IPS DF 19.7 (cell line): ENCODE data around the gene SVIL.
"Not testable (repeated sequence)": the region's sequence is repeated elsewhere in the genome, so short reads cannot be mapped to it uniquely, and the experiment has no call there.

Experiments used
- DNase-seq: peaks from one replicate; pipeline ENCODE4 v3.0.0-alpha.2; 2013; ENCODE audit warnings: low read depth, low spot score

SVIL gene

GRCh38 chr10:29623797-29624196 is 11.0 kb downstream of the SVIL start:
- no peak for DNase-seq

GRCh38 chr10:29622382-29622922 is 12.3 kb downstream of the SVIL start:
- DNase-seq = no peak

- DNase-seq = no peak
Observed at GRCh38 chr10:29621161-29621560, 13.6 kb downstream of the SVIL start.

GRCh38 chr10:29620112-29620690 is 14.6 kb downstream of the SVIL start:
- no peak for DNase-seq

- no peak for DNase-seq
Observed at GRCh38 chr10:29619241-29619669, 15.5 kb downstream of the SVIL start.

- DNase-seq = no peak
Observed at GRCh38 chr10:29618341-29619171, 16.2 kb downstream of the SVIL start.

- no peak for DNase-seq
Observed at GRCh38 chr10:29617880-29618340, 16.9 kb downstream of the SVIL start.

GRCh38 chr10:29616542-29616941 is 18.2 kb downstream of the SVIL start:
- DNase-seq = no peak

- no peak for DNase-seq
Observed at GRCh38 chr10:29615195-29615594, 19.6 kb downstream of the SVIL start.

GRCh38 chr10:29614289-29614688 is 20.5 kb downstream of the SVIL start:
- DNase-seq = not testable (repeated sequence)

GRCh38 chr10:29613791-29614190 is 21.0 kb downstream of the SVIL start:
- DNase-seq = no peak

- no peak for DNase-seq
Observed at GRCh38 chr10:29613196-29613595, 21.6 kb downstream of the SVIL start.

- no peak for DNase-seq
Observed at GRCh38 chr10:29612657-29613056, 22.1 kb downstream of the SVIL start.

- no peak for DNase-seq
Observed at GRCh38 chr10:29611781-29612381, 22.9 kb downstream of the SVIL start.

GRCh38 chr10:29610876-29611647 is 23.7 kb downstream of the SVIL start:
- no peak for DNase-seq

GRCh38 chr10:29610331-29610730 is 24.4 kb downstream of the SVIL start:
- not testable (repeated sequence) for DNase-seq

- no peak for DNase-seq
Observed at GRCh38 chr10:29609696-29610095, 25.1 kb downstream of the SVIL start.

- DNase-seq = no peak
Observed at GRCh38 chr10:29608476-29609301, 26.1 kb downstream of the SVIL start.

- DNase-seq = no peak
Observed at GRCh38 chr10:29608062-29608461, 26.7 kb downstream of the SVIL start.

GRCh38 chr10:29607576-29607975 is 27.2 kb downstream of the SVIL start:
- DNase-seq = no peak

- not testable (repeated sequence) for DNase-seq
Observed at GRCh38 chr10:29606693-29607092, 28.1 kb downstream of the SVIL start.
